ENCODE measurements around the gene SYNGR2.

DNA sequence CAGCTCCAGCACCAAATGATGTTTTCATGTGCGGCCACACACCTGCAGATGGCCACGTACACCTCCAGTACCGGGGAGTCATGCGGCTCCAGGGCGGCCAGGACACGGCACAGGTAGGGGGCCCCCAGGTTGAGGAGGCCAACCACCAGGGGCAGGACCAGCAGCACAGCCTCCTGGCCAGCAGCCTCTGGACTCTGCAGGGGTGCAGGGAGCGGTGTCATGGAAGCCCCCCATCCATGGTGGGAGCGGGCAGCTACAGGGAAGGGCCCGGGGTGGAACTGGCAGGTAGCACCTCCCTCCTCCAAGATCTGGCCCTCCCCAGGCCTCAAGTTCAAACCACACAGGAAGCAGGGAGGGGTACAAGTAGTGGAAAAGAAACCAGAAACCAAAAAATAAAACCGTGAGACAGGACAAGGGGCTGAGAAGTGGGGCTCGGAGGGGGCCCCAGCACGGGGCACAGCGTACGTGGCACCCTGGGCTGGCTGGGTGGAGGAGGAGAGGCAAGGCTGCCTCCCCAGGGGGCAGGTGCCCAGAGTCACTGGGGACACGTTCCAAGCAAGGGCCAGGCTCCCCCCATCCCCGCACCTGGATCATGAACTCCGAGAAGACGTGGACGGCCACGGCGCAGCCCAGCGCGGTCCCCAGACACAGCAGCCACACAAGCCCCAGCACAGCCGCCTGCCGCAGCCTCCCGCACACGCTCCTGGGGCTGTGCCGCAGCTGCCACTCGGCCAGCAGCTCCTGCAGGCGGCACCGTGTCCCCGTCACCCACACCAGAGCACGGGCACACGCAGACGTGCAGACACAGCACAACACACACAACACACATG is 47.2 kb upstream of the SYNGR2 start:
- TF ChIP-seq POLR2AphosphoS5 (IDR thresholded peaks at IDR 0.05), result no peak
- TF ChIP-seq, protein P1, sequence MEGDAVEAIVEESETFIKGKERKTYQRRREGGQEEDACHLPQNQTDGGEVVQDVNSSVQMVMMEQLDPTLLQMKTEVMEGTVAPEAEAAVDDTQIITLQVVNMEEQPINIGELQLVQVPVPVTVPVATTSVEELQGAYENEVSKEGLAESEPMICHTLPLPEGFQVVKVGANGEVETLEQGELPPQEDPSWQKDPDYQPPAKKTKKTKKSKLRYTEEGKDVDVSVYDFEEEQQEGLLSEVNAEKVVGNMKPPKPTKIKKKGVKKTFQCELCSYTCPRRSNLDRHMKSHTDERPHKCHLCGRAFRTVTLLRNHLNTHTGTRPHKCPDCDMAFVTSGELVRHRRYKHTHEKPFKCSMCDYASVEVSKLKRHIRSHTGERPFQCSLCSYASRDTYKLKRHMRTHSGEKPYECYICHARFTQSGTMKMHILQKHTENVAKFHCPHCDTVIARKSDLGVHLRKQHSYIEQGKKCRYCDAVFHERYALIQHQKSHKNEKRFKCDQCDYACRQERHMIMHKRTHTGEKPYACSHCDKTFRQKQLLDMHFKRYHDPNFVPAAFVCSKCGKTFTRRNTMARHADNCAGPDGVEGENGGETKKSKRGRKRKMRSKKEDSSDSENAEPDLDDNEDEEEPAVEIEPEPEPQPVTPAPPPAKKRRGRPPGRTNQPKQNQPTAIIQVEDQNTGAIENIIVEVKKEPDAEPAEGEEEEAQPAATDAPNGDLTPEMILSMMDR (IDR thresholded peaks at IDR 0.05), result no peak

Data from prostate gland (tissue), 2 donors.